ENCODE data around the gene ANKRD28. TPM values are rescaled to one million over a fixed set of nuclear protein-coding genes. Genes with fewer than 3 reads are reported as not detected.

Gene ANKRD28
- total and polyA plus RNA-seq, 2 experiments from 2014 or later, result 15.2 to 61.3 TPM

DNA sequence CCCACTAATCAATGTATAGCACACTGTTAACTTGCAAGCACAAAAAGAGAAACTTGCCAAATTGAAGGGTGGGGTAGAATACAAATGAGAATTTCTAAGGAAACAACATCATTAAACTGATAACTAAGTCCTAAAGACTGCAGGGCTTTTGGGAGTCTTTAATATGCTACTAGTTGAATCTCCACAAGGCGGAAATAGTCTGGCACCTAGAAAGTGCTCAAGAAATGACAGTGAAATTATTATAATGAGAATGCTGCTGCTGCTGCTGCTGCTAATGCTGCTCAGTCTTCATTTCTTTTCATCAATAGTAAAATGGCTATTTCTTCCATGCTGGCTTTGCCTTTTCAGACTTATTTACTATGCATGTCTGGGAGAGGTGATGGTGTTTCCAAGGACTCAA, 104.4 kb downstream of the ANKRD28 start (continued):
- TF ChIP-seq, protein P1, sequence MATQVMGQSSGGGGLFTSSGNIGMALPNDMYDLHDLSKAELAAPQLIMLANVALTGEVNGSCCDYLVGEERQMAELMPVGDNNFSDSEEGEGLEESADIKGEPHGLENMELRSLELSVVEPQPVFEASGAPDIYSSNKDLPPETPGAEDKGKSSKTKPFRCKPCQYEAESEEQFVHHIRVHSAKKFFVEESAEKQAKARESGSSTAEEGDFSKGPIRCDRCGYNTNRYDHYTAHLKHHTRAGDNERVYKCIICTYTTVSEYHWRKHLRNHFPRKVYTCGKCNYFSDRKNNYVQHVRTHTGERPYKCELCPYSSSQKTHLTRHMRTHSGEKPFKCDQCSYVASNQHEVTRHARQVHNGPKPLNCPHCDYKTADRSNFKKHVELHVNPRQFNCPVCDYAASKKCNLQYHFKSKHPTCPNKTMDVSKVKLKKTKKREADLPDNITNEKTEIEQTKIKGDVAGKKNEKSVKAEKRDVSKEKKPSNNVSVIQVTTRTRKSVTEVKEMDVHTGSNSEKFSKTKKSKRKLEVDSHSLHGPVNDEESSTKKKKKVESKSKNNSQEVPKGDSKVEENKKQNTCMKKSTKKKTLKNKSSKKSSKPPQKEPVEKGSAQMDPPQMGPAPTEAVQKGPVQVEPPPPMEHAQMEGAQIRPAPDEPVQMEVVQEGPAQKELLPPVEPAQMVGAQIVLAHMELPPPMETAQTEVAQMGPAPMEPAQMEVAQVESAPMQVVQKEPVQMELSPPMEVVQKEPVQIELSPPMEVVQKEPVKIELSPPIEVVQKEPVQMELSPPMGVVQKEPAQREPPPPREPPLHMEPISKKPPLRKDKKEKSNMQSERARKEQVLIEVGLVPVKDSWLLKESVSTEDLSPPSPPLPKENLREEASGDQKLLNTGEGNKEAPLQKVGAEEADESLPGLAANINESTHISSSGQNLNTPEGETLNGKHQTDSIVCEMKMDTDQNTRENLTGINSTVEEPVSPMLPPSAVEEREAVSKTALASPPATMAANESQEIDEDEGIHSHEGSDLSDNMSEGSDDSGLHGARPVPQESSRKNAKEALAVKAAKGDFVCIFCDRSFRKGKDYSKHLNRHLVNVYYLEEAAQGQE (IDR thresholded peaks at IDR 0.05; ENCODE audit: unreplicated experiment), result no peak
- TF ChIP-seq ZNF114 (CRISPR knock-in tag; IDR thresholded peaks at IDR 0.05) (no peak), EZH2phosphoT487 (IDR thresholded peaks at IDR 0.05; ENCODE audit: unreplicated experiment) (no peak)

GRCh38 chr3:15690748-15691147, 107.0 kb downstream of the ANKRD28 start:
- no peaks in the 10 kb centered on the region for H3K4me1 Mint-ChIP-seq

More at GRCh38 chr3:15690748-15691147, 107.0 kb downstream of the ANKRD28 start:
- DNase-seq (ENCODE audit: low spot score) (no peak), ATAC-seq (no peak)
- no peak overlapping the region for H3K4me3 ChIP-seq
- H3K36me3 Mint-ChIP-seq (ENCODE audit: low read depth), result peaks cover 29% of the 10 kb centered on the region; the same call in 2 of the 3 replicates
- H3K4me3 Mint-ChIP-seq, result no peak overlapping the region
- H3K27ac Mint-ChIP-seq, result no peak overlapping the region
- TF ChIP-seq, protein P1 (IDR thresholded peaks at IDR 0.05; ENCODE audit: unreplicated experiment), result no peak
- TF ChIP-seq ZNF114 (CRISPR knock-in tag; IDR thresholded peaks at IDR 0.05) (no peak), EZH2phosphoT487 (IDR thresholded peaks at IDR 0.05; ENCODE audit: unreplicated experiment) (no peak), POLR2AphosphoS5 (IDR thresholded peaks at IDR 0.05; ENCODE audit: low read depth) (no peak), ZNF331 (CRISPR knock-in tag; IDR thresholded peaks at IDR 0.05; ENCODE audit: low read depth) (no peak)
- H3K27ac ChIP-seq (ENCODE audit: low read depth), result no peak overlapping the region
- no peaks in the 10 kb centered on the region for H3K27me3 ChIP-seq (ENCODE audit: insufficient read depth)
- no peak overlapping the region for H2AFZ ChIP-seq
- H3K9me2 ChIP-seq (ENCODE audit: insufficient read depth), result no peaks in the 10 kb centered on the region
- no peak overlapping the region for H3K4me2 ChIP-seq
- H3K9me3 Mint-ChIP-seq, result no peaks in the 10 kb centered on the region
- no peaks in the 10 kb centered on the region for H3K4me1 ChIP-seq (ENCODE audit: insufficient read depth)
- no peaks in the 10 kb centered on the region for H4K20me1 ChIP-seq (replicated peaks; ENCODE audit: insufficient read depth)
- H3K36me3 ChIP-seq (ENCODE audit: insufficient read depth), result peaks cover 20% of the 10 kb centered on the region; the same call in 1 of the 2 replicates
- H3K79me2 ChIP-seq (replicated peaks; ENCODE audit: insufficient read depth), result no peaks in the 10 kb centered on the region
- no peaks in the 10 kb centered on the region for H3F3A ChIP-seq (replicated peaks; ENCODE audit: low read depth)
- H3K27me3 Mint-ChIP-seq (ENCODE audit: insufficient read depth, low read depth, poor library complexity), result no peaks in the 10 kb centered on the region
